Head of caudate nucleus (tissue), 42 donors: ENCODE results near the gene CD2BP2.
A peak's percentile ranks its signal among the peaks of the same experiment; 100 is the strongest.
"Not testable (repeated sequence)": the region's sequence is repeated elsewhere in the genome, so short reads cannot be mapped to it uniquely, and the experiment has no call there.

Experiments
- DNase-seq, 42 donors: peaks; one replicate each; pipeline versions ENCODE4 v3.0.0 to v3.0.0-alpha.2; 2020 to 2021; ENCODE audit warnings: mixed read lengths in 7 of 42
- intact Hi-C: fragments of 100-400 bp; cut with DNase I; formaldehyde crosslinking; loops from one replicate; pipeline ENCODE4 v1.15.0; 2022

The CD2BP2 gene

DNA sequence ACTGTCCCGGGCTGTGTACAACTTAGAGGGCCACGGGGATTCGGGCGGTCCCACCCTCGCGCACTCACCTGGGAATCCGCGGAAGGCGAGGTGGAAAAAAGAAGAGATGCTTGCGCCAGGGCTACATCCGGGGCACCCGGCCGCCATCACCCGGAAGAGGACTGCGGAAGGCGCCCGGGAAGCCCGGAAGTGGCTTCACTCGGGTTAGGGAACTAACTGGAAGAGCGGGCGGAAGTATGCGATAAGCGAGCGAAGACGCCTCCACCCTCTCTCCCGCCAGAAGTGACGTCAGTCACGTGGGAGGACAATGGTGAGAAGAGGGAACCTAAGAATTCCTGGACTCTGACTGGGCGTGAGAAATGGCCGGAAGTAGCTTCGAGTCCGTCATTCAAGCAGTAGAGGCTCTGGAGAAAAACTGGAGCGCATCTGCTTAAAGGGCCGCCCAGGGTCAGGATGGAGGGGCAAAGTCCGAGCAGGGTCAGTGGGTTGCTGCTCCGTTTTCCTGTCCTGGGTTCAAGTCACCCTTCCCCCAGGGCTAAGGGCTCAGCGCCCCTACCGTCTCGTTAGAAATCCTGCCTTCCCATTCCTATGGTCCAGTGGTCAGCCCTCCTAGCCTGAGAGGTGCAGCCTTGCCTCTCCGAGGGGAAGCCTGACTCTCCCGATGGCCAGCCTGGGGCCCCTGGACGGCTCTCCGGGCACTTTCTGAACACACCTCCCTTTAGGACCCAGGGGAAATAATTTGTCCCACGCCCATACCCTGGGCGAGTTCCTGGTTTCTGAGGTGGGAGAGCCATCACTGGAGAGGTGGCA, at the start of gene CD2BP2:
CD2BP2 (minus strand) TSS at position 165 of the 810 bp plus-strand sequence. CDS start 627 bp downstream, outside the sequence.
- intact Hi-C loops: loop anchor here (5.0 kb wide), 1 partner anchor 52 kb away; the partner anchor contains the start of gene ZNF771
- peak; percentile 93 to 99 (median 97) for DNase-seq

DNA sequence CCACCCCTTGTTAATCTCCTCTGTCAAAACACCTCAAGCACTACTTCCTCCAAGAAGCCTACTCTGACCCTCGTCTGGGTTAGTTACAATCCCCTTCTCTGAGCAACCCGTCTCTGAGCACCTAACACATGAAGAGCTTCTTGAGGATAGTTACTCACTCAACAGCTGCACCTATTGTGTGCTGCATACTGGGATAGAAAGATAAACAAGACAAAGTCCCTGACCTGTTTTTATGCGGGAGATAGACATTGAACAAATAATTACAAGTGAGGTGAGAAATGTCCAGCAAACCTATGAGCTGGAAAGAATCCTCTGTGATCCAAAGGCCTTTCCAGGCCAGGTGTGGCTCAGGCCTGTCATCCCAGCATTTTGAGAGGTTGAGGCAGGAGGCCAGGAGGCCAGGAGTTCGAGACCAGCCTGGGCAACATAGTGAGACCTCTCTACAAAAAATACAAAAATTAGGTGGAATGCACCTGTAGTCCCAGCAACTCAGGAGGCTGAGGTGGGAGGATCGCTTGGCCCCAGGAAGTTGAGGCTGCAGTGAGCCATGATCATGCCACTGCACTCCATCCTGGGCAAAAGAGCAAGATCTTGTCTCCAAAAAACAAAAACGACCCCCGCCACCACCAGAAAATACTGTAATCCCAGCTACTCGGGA, 46.8 kb upstream of the CD2BP2 start:
- DNase-seq: no peak
- intact Hi-C loops: no loop called here

DNA sequence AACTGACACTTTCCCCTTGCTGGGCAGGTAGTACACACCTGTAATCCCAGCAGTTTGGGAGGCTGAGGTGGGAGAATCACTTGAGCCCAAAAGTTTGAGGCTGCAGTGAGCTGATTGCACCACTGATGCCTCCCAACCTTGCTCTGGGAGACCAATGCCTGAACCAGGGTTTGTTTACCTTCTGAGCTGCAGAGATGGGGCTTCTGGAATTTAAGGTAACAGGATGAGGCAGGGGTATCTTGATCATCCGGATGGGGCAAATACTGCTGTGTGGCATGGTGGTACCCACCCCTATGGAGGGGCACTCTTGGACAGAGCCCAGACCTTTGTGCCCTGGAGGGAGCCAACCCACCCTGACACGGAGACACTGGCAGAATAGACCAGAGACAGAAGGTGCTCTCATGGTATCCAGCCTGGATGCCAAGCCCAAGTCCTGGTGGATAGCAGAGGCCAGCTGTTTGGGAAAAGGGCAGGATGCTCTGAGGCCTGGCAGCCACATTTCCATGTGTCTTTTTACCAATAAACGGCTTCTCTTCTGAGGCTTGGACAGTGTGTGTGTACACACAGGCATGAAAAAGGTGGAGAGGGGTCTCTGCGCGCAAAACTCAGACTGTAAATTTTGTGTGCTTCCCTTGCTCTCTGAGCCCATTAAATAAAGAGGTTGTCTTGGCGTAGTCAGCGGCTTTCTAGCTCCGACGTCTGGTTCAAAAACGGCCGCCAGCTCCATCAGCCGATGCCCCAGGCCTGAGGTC, 44.5 kb upstream of the CD2BP2 start:
- intact Hi-C loops: no loop called here
- no peak for DNase-seq

GRCh38 chr16:30398661-30399434, 43.7 kb upstream of the CD2BP2 start:
- no peak for DNase-seq
- intact Hi-C loops: no loop called here

DNA sequence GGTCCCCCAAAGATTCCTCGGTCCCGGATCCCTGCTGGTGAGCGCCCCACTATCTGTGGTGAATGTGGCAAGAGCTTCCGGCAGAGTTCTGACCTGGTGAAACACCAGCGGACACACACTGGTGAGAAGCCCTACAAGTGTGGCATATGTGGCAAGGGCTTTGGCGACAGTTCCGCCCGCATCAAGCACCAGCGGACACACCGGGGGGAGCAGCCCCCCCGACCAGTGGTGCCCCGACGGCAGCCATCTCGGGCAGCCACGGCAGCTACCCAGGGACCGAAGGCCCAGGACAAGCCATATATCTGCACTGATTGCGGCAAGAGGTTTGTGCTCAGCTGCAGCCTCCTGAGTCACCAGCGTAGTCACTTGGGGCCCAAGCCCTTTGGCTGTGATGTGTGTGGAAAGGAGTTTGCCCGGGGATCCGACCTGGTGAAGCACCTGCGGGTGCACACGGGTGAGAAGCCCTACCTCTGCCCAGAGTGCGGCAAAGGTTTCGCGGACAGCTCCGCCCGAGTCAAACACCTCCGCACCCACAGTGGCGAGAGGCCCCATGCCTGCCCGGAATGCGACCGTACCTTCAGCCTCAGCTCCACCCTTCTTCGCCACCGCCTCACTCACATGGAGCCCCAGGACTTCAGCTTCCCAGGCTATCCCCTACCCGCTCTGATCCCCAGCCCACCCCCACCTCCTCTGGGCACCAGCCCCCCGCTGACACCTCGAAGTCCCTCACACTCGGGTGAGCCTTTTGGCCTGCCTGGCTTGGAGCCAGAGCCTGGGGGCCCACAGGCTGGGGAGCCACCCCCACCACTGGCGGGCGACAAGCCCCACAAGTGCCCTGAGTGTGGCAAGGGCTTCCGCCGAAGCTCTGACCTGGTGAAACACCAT, 42.9 kb upstream of the CD2BP2 start:
- intact Hi-C loops: no loop called here
- no peak for DNase-seq

GRCh38 chr16:30397056-30397455, 41.9 kb upstream of the CD2BP2 start:
- intact Hi-C loops: no loop called here
- no peak for DNase-seq

- DNase-seq, intact Hi-C loops: not testable (repeated sequence)
Observed at GRCh38 chr16:30396627-30397026, 41.5 kb upstream of the CD2BP2 start.

DNA sequence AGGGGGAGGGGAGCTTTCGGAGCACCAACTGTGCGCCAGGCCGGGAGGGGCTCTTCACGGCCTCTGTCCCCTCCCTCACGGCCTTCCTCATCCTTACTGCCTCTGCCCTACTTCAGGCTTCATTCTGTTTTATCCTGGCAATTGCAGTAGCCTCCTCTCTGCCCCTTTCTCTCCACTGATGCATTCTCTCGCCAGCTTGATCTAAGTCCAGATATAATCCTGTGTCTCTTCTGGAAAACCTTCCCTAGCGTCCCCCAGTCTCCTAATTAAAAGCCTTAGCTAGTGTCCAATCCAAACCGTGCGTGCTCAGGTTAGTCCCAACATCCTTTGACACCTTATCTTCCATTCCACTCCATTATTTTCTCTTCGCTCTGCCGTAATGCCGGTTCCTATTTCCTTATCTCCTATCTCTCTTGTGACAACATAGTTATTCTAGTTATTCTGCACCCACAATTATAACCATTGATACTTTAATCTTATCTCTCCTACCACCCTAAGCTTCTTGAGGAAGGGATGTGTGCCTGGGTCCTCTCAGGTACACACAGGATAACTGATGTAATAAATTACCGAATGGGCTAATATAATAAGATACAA, 41.0 kb upstream of the CD2BP2 start:
- DNase-seq: peak in 3 of 42 donors; percentile 27 to 35 (median 35)
- intact Hi-C loops: loop anchor here (2.0 kb wide), 1 partner anchor 17 kb away; no protein-coding TSS in a partner anchor

DNA sequence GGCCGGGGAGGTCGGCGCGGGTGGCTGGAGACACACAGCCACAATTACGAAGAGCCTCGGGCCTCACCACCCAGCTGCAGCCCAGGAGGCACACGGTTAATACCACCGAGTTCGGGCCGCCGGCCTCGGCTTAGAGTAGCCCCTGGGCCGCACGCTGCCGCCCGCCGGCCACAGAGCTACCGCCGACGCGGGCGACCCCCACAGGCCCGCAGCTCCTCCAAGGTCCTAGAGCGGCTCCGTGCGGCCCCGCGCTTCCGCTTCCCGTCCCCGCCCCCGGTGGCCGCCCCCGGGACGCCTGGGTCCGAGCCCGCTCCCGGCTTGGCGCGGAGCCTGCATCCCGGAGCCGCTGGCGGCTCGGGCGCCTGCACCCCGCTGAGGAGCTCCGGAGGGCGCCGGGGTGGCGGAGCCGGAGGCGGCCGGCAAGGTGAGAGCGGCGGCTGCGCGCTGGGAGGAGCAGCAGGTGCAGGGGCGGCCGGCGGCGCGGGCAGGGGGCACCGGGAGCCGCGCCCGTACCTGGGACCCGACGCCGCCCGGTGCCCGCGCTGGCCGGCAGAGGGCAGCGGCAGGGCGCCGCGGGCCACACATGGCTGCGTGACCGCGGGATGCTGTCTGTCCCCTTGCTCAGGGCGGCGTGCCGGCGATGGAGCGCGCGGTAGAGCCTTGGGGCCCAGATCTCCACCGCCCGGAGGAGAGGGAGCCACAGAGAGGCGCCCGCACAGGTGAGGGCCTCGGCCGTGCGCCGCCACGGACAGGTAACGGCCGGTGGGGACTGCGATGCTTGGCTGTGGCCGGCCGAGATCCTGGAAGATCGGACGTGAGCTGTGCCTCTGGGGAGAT, 40.3 kb upstream of the CD2BP2 start, which contains the start of gene ZNF48:
ZNF48 (plus strand) TSS at position 266 of the 837 bp plus-strand sequence; CDS start at position 641, 375 bp downstream.
- peak; percentile 66 to 95 (median 89) for DNase-seq
- intact Hi-C loops: loop anchor here (2.0 kb wide), 1 partner anchor 17 kb away; no protein-coding TSS in a partner anchor

DNA sequence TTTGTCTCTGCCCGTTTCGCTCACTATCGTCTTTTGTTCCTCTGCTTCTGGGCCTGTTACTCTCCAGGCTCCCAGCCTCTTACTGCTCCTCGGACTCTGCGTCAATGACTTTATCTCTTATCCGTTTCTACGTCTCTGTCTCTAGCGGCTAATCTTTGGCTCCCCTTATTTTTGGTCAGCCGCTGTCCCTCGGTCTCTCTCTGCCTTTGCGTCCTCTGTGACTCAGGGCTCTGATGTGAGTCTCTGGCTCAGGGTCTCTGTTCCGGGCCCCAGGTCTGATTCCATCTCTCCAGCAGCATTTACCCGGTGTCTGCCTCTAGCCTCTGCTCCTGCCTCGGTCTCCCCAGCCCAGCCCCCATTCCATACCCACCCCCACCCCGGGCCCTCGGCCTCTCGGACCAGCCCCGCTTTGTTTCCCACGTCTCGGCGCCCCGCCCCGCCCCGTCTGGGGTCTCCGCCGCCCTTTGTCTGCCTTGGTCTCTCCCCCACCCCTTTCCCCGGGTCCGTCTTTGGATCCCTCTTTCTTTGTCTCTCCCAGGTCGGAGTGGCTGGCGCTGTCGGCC, 39.6 kb upstream of the CD2BP2 start:
- intact Hi-C loops: loop anchor here (2.0 kb wide), 1 partner anchor 16 kb away; no protein-coding TSS in a partner anchor
- DNase-seq: peak in 2 of 42 donors; percentile 7 to 19

GRCh38 chr16:30383521-30383920, 28.4 kb upstream of the CD2BP2 start:
- intact Hi-C loops: no loop called here
- no peak for DNase-seq

- intact Hi-C loops: no loop called here
- no peak for DNase-seq
Observed at GRCh38 chr16:30382111-30382881, 27.2 kb upstream of the CD2BP2 start, which contains the start of gene SEPTIN1. Gene SEPTIN1, minus strand, starts transcription at chr16:30382561. Its CDS starts 19 bp downstream, at chr16:30382542.

- intact Hi-C loops: no loop called here
- no peak for DNase-seq
Observed at GRCh38 chr16:30381291-30382041, 26.4 kb upstream of the CD2BP2 start.

DNA sequence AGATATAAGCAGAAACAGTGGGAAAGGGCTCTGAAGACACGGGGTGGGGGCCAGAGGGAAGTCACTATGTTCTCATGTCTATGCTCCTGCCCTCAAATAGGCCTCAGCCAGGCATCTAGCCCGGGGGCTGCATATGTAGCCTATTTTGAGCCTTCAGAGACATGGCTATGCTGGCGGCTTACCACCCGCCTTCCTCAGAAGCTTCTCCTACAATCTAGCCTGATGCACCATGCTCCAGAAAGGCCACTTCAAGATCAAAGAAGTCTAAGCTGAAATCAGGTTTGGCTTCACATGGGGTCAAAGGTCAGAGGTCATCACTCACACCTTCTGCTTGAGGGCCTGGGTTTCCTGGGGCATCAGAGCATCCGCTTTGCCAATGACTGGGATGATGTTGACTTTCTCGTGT, 25.7 kb upstream of the CD2BP2 start:
- intact Hi-C loops: no loop called here

More for the DNA sequence above, 25.7 kb upstream of the CD2BP2 start:
- no peak for DNase-seq
